ENCODE measurements around the gene COL1A1.

DNA sequence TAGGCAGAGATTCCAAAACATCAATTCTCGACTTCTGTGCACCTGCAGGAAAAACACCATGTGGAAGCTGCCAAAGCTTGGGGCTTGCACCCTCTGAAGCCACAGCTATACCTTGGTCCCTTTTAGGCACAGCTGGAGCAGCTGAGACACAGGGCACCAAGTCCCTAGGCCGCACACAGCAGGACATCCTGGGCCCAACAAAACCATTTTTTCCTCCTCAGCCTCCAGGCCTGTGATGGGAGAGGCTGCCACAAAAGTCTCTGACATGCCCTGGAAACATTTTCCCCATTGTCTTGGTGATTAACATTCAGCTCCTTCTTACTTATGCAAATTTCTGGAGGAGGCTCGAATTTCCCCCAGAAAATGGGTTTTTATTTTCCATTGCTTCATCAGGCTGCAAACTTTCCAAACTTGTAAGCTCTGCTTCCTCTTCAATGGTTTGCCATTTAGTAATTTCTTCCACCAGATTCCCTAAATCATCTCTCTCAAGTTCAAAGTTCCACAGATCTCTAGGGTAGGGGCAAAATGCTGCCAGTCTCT lies 24.3 kb upstream of the COL1A1 start:
- no peak for TF ChIP-seq POLR2A (IDR thresholded peaks at IDR 0.05)
- TF ChIP-seq, protein P1, sequence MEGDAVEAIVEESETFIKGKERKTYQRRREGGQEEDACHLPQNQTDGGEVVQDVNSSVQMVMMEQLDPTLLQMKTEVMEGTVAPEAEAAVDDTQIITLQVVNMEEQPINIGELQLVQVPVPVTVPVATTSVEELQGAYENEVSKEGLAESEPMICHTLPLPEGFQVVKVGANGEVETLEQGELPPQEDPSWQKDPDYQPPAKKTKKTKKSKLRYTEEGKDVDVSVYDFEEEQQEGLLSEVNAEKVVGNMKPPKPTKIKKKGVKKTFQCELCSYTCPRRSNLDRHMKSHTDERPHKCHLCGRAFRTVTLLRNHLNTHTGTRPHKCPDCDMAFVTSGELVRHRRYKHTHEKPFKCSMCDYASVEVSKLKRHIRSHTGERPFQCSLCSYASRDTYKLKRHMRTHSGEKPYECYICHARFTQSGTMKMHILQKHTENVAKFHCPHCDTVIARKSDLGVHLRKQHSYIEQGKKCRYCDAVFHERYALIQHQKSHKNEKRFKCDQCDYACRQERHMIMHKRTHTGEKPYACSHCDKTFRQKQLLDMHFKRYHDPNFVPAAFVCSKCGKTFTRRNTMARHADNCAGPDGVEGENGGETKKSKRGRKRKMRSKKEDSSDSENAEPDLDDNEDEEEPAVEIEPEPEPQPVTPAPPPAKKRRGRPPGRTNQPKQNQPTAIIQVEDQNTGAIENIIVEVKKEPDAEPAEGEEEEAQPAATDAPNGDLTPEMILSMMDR (IDR thresholded peaks at IDR 0.05): no peak

Data from lower leg skin (tissue), 3 donors.